IPS-18a (cell line): ENCODE results near the gene UROS.

Source experiments
- H3K27ac ChIP-seq: one replicate; pipeline ENCODE4 v1.5.1; 2013; ENCODE audit warnings: low read length
- H3K27me3 ChIP-seq: one replicate; pipeline ENCODE4 v1.6.1; 2013; ENCODE audit warnings: mild to moderate bottlenecking, low read length; ENCODE audit not compliant: control insufficient read depth, insufficient read depth
- H3K36me3 ChIP-seq: one replicate; pipeline ENCODE4 v1.6.1; 2013; ENCODE audit warnings: low read depth, low read length; ENCODE audit not compliant: control insufficient read depth
- H3K4me1 ChIP-seq: one replicate; pipeline ENCODE4 v1.6.1; 2013; ENCODE audit warnings: low read depth, low read length; ENCODE audit not compliant: control insufficient read depth
- H3K4me3 ChIP-seq: one replicate; pipeline ENCODE4 v1.5.1; 2013; ENCODE audit warnings: low read length
- H3K9ac ChIP-seq: one replicate; pipeline ENCODE4 v1.6.1; 2013; ENCODE audit warnings: mild to moderate bottlenecking, low read length, moderate library complexity
- H3K9me3 ChIP-seq: one replicate; pipeline ENCODE4 v1.6.1; 2013; ENCODE audit warnings: low read depth, low read length; ENCODE audit not compliant: control insufficient read depth

Gene UROS

GRCh38 chr10:125772112-125772863, 50.8 kb downstream of the UROS start:
- no peaks in the 10 kb centered on the region for H3K27me3 ChIP-seq
- H3K36me3 ChIP-seq: no peaks in the 10 kb centered on the region
- no peaks in the 10 kb centered on the region for H3K9me3 ChIP-seq
- H3K4me3 ChIP-seq: no peak overlapping the region
- no peak overlapping the region for H3K9ac ChIP-seq
- H3K4me1 ChIP-seq: no peaks in the 10 kb centered on the region
- no peak overlapping the region for H3K27ac ChIP-seq

- H3K27me3 ChIP-seq: no peaks in the 10 kb centered on the region
- H3K4me3 ChIP-seq: no peak overlapping the region
- H3K4me1 ChIP-seq: no peaks in the 10 kb centered on the region
- no peak overlapping the region for H3K9ac ChIP-seq
- no peak overlapping the region for H3K27ac ChIP-seq
- H3K9me3 ChIP-seq: no peaks in the 10 kb centered on the region
- H3K36me3 ChIP-seq: peaks cover 3% of the 10 kb centered on the region
Measured at GRCh38 chr10:125770844-125771243, 52.2 kb downstream of the UROS start.

DNA sequence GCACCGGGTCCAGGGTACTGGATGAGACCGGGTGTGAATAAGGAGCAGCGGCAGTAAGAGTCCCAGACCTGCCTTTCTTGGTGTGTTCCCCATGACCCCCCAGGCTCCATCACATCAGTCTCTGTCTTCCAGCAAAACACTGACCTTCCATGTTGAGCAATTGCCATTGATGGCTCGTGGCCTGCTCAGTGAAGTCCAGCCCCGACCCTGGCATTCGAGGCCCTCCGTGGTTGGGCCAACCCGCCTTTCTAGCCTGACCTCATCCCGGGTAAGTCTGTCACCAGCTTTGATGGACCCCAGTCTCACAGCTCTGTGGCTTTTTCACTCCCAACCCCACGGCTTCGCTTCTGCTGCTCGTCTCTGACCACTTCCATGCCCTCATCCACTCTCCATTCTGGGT, 53.9 kb downstream of the UROS start:
- no peak overlapping the region for H3K9ac ChIP-seq
- no peaks in the 10 kb centered on the region for H3K9me3 ChIP-seq
- no peak overlapping the region for H3K4me3 ChIP-seq
- no peak overlapping the region for H3K27ac ChIP-seq
- H3K36me3 ChIP-seq: peaks cover 18% of the 10 kb centered on the region
- no peaks in the 10 kb centered on the region for H3K4me1 ChIP-seq
- H3K27me3 ChIP-seq: no peaks in the 10 kb centered on the region

GRCh38 chr10:125768219-125768855, 54.7 kb downstream of the UROS start:
- H3K4me3 ChIP-seq: no peak overlapping the region
- no peaks in the 10 kb centered on the region for H3K27me3 ChIP-seq
- H3K36me3 ChIP-seq: peaks cover 26% of the 10 kb centered on the region
- no peaks in the 10 kb centered on the region for H3K9me3 ChIP-seq
- peaks cover under 1% of the 10 kb centered on the region for H3K4me1 ChIP-seq
- no peak overlapping the region for H3K9ac ChIP-seq
- H3K27ac ChIP-seq: no peak overlapping the region

- H3K9me3 ChIP-seq: no peaks in the 10 kb centered on the region
- no peak overlapping the region for H3K9ac ChIP-seq
- peaks cover 30% of the 10 kb centered on the region for H3K36me3 ChIP-seq
Measured at GRCh38 chr10:125766511-125766910, 56.5 kb downstream of the UROS start.

DNA sequence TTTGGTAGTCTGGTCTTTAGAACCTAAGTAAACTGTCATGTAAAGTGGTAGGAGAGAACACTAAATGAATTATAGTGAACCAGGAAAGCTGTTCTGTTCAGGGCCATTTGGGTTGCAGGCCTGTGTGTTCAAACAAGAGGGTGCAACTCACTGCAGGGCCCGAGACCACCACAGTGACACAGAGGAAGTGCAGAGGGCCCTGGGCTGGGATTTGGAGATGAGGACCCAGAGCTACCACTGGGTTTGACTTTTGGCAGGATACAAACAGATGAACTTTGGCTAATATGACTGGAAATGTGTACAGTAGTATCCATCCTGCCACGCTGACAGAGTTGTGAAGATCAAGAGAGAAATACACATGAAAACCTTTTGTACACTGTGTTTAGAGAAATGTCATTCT, 57.2 kb downstream of the UROS start:
- peaks cover 22% of the 10 kb centered on the region for H3K4me1 ChIP-seq
- no peaks in the 10 kb centered on the region for H3K9me3 ChIP-seq
- H3K4me3 ChIP-seq: no peak overlapping the region
- H3K36me3 ChIP-seq: peaks cover 30% of the 10 kb centered on the region
- H3K27ac ChIP-seq: no peak overlapping the region
- H3K27me3 ChIP-seq: no peaks in the 10 kb centered on the region
- H3K9ac ChIP-seq: no peak overlapping the region

More at GRCh38 chr10:125766511-125766910, 56.5 kb downstream of the UROS start:
- no peaks in the 10 kb centered on the region for H3K27me3 ChIP-seq
- peaks cover 17% of the 10 kb centered on the region for H3K4me1 ChIP-seq
- no peak overlapping the region for H3K4me3 ChIP-seq
- no peak overlapping the region for H3K27ac ChIP-seq

DNA sequence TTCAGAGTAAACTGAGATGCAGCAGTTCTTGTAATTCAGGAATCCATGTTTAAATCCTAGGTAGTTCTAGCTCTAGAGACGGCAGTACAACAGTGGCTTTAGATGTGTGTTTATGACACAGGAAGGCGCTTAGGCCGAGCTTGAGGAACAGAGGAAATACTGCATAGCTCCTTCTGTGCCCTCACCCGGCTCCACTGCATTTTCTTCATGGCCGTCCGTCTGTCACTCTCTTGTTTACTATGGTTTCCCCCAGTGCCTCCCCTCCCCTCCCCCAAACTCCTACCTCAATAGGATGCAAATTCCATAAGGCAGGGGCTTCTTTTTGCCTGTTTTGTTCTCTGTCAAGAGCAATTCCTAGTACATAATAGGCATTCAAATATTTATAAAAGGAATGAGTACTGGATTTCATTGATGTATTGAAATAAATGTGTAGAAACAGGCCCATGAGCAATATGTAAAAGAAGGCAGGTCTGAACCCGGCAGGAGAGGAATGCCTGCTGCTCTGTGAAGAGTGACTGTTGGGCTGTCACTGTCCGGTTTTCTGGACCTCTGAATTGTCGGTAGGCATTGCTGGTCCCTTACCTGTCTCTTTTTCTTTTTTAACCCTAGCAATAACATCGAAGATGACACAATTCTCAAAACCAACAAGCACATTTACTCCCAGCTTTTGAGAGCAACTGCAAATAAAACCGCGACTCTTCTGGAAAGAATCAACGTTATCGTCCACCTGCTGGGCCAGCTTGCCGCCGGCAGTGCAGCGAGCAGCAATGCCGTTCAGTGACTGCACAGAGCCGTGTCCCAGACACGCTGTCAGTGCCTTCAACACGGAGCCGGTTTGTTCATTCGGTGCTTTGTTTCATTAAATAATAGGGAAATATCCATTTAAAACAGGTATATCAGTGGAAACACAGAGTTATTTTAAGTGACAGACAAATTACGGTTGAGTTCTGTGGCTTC, 60.1 kb downstream of the UROS start:
- Histone ChIP-seq H3K9ac (no peak overlapping the region), H3K36me3 (peaks cover 48% of the 10 kb centered on the region), H3K27ac (no peak overlapping the region)

DNA sequence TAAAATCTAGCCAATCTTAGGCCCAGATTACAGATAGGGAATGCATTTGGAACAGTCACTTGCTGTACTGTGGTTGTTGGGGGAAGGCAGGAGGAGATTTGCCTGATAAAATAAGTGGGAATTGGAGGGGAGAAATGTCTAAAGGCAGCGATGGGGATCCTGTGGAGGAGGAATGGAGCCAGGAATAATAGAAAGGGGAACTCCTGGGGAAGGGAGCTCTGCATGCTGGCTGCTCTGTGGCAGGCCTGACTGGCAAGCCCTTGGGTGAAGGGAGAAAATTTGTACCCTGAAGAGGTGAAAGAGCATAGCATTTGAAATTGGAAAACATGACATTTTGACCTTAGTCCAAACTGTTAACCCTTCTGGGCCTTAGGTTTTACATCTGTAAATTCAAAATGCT, 61.1 kb downstream of the UROS start:
- peaks cover 57% of the 10 kb centered on the region for H3K36me3 ChIP-seq

More for the DNA sequence above, 60.1 kb downstream of the UROS start:
- Histone ChIP-seq H3K4me1 (peaks cover 22% of the 10 kb centered on the region), H3K4me3 (no peak overlapping the region), H3K9me3 (no peaks in the 10 kb centered on the region), H3K27me3 (no peaks in the 10 kb centered on the region)

DNA sequence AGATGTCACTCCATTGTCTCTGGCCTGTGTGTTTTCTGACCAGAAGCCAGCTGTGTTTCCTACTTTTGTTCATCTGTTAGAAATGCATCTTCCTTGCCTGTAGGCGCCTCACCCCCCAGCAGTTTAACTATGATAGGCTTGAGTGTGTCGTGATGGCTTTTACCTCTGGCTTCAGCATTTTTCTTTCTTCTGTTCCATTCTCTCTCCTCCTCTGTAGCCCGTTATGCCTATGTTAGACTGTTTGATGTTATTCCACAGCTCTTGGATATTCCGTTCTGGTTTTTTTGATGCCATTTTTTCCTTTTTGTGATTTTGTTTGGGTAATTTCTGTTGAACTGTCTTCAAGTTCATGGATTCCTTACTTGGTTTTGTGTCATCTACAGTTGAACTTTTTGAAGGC, 65.3 kb downstream of the UROS start:
- peaks cover 60% of the 10 kb centered on the region for H3K36me3 ChIP-seq
- H3K27ac ChIP-seq: no peak overlapping the region
- H3K4me1 ChIP-seq: peaks cover 17% of the 10 kb centered on the region

More for the DNA sequence above, 61.1 kb downstream of the UROS start:
- no peaks in the 10 kb centered on the region for H3K9me3 ChIP-seq
- H3K27me3 ChIP-seq: no peaks in the 10 kb centered on the region
- H3K4me3 ChIP-seq: no peak overlapping the region
- H3K4me1 ChIP-seq: peaks cover 22% of the 10 kb centered on the region
- H3K9ac ChIP-seq: no peak overlapping the region
- H3K27ac ChIP-seq: no peak overlapping the region

GRCh38 chr10:125756853-125757487, 66.1 kb downstream of the UROS start:
- H3K4me1 ChIP-seq: peaks cover 10% of the 10 kb centered on the region
- H3K27me3 ChIP-seq: no peaks in the 10 kb centered on the region
- no peaks in the 10 kb centered on the region for H3K9me3 ChIP-seq
- H3K9ac ChIP-seq: no peak overlapping the region
- H3K27ac ChIP-seq: no peak overlapping the region
- H3K4me3 ChIP-seq: no peak overlapping the region
- H3K36me3 ChIP-seq: peaks cover 66% of the 10 kb centered on the region

More for the DNA sequence above, 65.3 kb downstream of the UROS start:
- H3K9ac ChIP-seq: no peak overlapping the region
- no peak overlapping the region for H3K4me3 ChIP-seq
- no peaks in the 10 kb centered on the region for H3K27me3 ChIP-seq
- H3K9me3 ChIP-seq: no peaks in the 10 kb centered on the region

DNA sequence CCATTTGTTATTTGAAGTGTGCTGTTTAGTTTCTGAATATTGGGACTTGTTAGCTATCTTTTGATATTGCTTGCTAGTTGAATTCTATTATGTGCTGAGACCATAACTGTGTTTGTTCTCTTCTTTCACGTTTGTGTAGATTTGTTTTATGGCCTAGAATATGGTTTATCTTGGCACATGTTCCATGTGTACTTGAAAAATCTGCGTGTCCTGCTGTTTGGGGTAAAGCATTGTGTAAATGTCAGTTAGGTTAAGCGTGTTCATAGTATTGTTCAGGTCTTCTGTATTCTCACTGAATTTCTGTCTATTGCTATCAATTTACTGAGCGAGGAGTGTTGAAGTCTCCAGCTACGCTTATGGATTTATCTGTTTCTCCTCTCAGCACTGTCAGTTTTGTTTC, 66.9 kb downstream of the UROS start:
- Histone ChIP-seq H3K36me3 (peaks cover 74% of the 10 kb centered on the region), H3K27me3 (no peaks in the 10 kb centered on the region)

More for the DNA sequence above, 66.9 kb downstream of the UROS start:
- no peak overlapping the region for H3K27ac ChIP-seq
- no peak overlapping the region for H3K4me3 ChIP-seq
- H3K4me1 ChIP-seq: peaks cover 2% of the 10 kb centered on the region
- H3K9ac ChIP-seq: no peak overlapping the region
- H3K9me3 ChIP-seq: no peaks in the 10 kb centered on the region
